Measurements from ENCODE around the gene SETD4. TPM values are rescaled to one million over a fixed set of nuclear protein-coding genes. Genes with fewer than 3 reads are reported as not detected.
A peak's percentile ranks its signal among the peaks of the same experiment; 100 is the strongest.

Gene SETD4
- total RNA-seq, 1 experiment from 2014 or later, result 22.6 TPM

GRCh38 chr21:36065497-36066036, 5.2 kb upstream of the SETD4 start:
- no peaks in the 10 kb centered on the region for H3K9me3 Mint-ChIP-seq (ENCODE audit: unreplicated experiment)
- BruUV-seq (replicated peaks), result no TSS peak
- H3K4me3 Mint-ChIP-seq (ENCODE audit: unreplicated experiment), result no peak overlapping the region
- H3K36me3 Mint-ChIP-seq (ENCODE audit: insufficient read depth, unreplicated experiment), result peaks cover 4% of the 10 kb centered on the region
- H3K27ac Mint-ChIP-seq (ENCODE audit: low read depth, unreplicated experiment), result no peak overlapping the region
- no peaks in the 10 kb centered on the region for H3K27me3 Mint-ChIP-seq (ENCODE audit: insufficient read depth, unreplicated experiment)
- peaks cover 3% of the 10 kb centered on the region for H3K4me1 Mint-ChIP-seq (ENCODE audit: insufficient read depth, unreplicated experiment)
- peak; percentile 47 for DNase-seq (ENCODE audit: unreplicated experiment)
- intact Hi-C loops (cut with micrococcal nuclease), result no loop called here
- TF ChIP-seq CTCF (IDR thresholded peaks at IDR 0.05; ENCODE audit: unreplicated experiment), result no peak
- ChIA-PET POLR2A (no interaction called here), CTCF (interaction anchor here (0.6 to 0.8 kb wide), 2 partner anchors 24 to 58 kb away, joined by 3 to 4 read pairs; no protein-coding TSS in a partner anchor)

GRCh38 chr21:36064085-36064460, 3.7 kb upstream of the SETD4 start:
- BruUV-seq (replicated peaks), result no TSS peak
- H3K27me3 Mint-ChIP-seq (ENCODE audit: insufficient read depth, unreplicated experiment), result no peaks in the 10 kb centered on the region
- no peaks in the 10 kb centered on the region for H3K4me1 Mint-ChIP-seq (ENCODE audit: insufficient read depth, unreplicated experiment)
- H3K36me3 Mint-ChIP-seq (ENCODE audit: insufficient read depth, unreplicated experiment), result peaks cover 8% of the 10 kb centered on the region
- intact Hi-C loops (cut with micrococcal nuclease), result no loop called here
- H3K27ac Mint-ChIP-seq (ENCODE audit: low read depth, unreplicated experiment), result no peak overlapping the region
- no peak for TF ChIP-seq CTCF (IDR thresholded peaks at IDR 0.05; ENCODE audit: unreplicated experiment)
- no peak overlapping the region for H3K4me3 Mint-ChIP-seq (ENCODE audit: unreplicated experiment)
- DNase-seq (ENCODE audit: unreplicated experiment), result no peak
- ChIA-PET POLR2A (interaction anchor here (0.9 kb wide), 1 partner anchor 37 kb away, joined by 4 read pairs; no protein-coding TSS in a partner anchor), CTCF (interaction anchor here (0.6 to 1.9 kb wide), 2 partner anchors 48 to 143 kb away, joined by 3 to 6 read pairs; no protein-coding TSS in a partner anchor)
- no peaks in the 10 kb centered on the region for H3K9me3 Mint-ChIP-seq (ENCODE audit: unreplicated experiment)

GRCh38 chr21:36063375-36064084, 3.2 kb upstream of the SETD4 start:
- no peak for DNase-seq (ENCODE audit: unreplicated experiment)
- POLR2A ChIA-PET, result interaction anchor here (0.9 kb wide), 1 partner anchor 38 kb away, joined by 4 read pairs; no protein-coding TSS in a partner anchor
- H3K36me3 Mint-ChIP-seq (ENCODE audit: insufficient read depth, unreplicated experiment), result peaks cover 8% of the 10 kb centered on the region
- no peaks in the 10 kb centered on the region for H3K4me1 Mint-ChIP-seq (ENCODE audit: insufficient read depth, unreplicated experiment)
- no peak overlapping the region for H3K4me3 Mint-ChIP-seq (ENCODE audit: unreplicated experiment)
- intact Hi-C loops (cut with micrococcal nuclease), result no loop called here
- CTCF ChIA-PET, result interaction anchor here (1.9 kb wide), 1 partner anchor 49 kb away, joined by 6 read pairs; no protein-coding TSS in a partner anchor
- H3K9me3 Mint-ChIP-seq (ENCODE audit: unreplicated experiment), result no peaks in the 10 kb centered on the region
- BruUV-seq (replicated peaks), result no TSS peak
- H3K27me3 Mint-ChIP-seq (ENCODE audit: insufficient read depth, unreplicated experiment), result no peaks in the 10 kb centered on the region
- no peak overlapping the region for H3K27ac Mint-ChIP-seq (ENCODE audit: low read depth, unreplicated experiment)
- no peak for TF ChIP-seq CTCF (IDR thresholded peaks at IDR 0.05; ENCODE audit: unreplicated experiment)

- no peak for DNase-seq (ENCODE audit: unreplicated experiment)
- H3K9me3 Mint-ChIP-seq (ENCODE audit: unreplicated experiment), result no peaks in the 10 kb centered on the region
- ChIA-PET POLR2A (no interaction called here), CTCF (interaction anchor here (1.8 kb wide), 1 partner anchor 51 kb away, joined by 8 read pairs; no protein-coding TSS in a partner anchor)
- H3K4me3 Mint-ChIP-seq (ENCODE audit: unreplicated experiment), result no peak overlapping the region
- peaks cover 6% of the 10 kb centered on the region for H3K4me1 Mint-ChIP-seq (ENCODE audit: insufficient read depth, unreplicated experiment)
- H3K27ac Mint-ChIP-seq (ENCODE audit: low read depth, unreplicated experiment), result no peak overlapping the region
- no TSS peak for BruUV-seq (replicated peaks)
- peaks cover 12% of the 10 kb centered on the region for H3K36me3 Mint-ChIP-seq (ENCODE audit: insufficient read depth, unreplicated experiment)
- no peaks in the 10 kb centered on the region for H3K27me3 Mint-ChIP-seq (ENCODE audit: insufficient read depth, unreplicated experiment)
- TF ChIP-seq CTCF (IDR thresholded peaks at IDR 0.05; ENCODE audit: unreplicated experiment), result no peak
- intact Hi-C loops (cut with micrococcal nuclease), result loop anchor here (2.0 kb wide), 1 partner anchor 51 kb away; no protein-coding TSS in a partner anchor
These were observed 1.1 kb upstream of the SETD4 start for GRCh38 chr21:36061445-36061844.
